ENCODE data around the gene MRFAP1.
"Not testable (repeated sequence)": the region's sequence is repeated elsewhere in the genome, so short reads cannot be mapped to it uniquely, and the experiment has no call there.

The MRFAP1 gene

DNA sequence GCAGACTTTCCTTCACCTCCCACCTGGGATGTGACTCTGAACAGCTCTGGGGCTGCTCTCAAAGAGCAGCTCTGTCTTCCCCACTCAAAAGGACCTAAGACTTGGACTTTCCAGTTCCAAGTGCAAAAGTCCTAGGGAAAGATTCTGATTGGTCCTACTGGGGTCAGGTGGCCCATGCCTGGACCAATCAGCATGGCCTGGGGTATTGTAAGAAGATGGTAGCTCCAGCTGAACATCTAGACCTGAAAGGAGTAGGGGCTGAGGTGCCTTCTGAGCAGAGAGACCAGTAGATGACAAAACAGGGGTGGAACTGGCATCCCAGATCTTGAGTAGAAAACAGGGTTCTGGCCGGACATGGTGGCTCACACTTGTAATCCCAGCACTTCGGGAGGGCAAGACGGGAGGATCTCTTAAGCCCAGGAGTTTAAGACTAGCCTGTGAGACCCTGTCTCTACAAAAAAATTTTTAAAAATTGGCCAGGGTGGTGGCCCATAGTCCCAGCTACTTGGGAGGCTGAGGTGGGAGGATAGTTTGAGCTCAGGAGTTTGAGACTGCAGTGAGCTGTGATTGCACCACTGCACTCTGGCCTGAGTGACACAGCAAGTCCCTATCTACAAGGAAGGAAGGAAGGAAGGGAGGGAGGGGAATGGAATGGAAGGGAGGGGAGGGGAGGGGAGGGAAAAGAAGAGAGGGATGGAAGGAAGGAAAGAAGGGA is 27.4 kb upstream of the MRFAP1 start:
- FAIRE-seq = no peak

GRCh38 chr4:6613676-6614651 is 26.5 kb upstream of the MRFAP1 start:
- no peak for FAIRE-seq

GRCh38 chr4:6614701-6615230 is 25.7 kb upstream of the MRFAP1 start:
- no peak for FAIRE-seq

DNA sequence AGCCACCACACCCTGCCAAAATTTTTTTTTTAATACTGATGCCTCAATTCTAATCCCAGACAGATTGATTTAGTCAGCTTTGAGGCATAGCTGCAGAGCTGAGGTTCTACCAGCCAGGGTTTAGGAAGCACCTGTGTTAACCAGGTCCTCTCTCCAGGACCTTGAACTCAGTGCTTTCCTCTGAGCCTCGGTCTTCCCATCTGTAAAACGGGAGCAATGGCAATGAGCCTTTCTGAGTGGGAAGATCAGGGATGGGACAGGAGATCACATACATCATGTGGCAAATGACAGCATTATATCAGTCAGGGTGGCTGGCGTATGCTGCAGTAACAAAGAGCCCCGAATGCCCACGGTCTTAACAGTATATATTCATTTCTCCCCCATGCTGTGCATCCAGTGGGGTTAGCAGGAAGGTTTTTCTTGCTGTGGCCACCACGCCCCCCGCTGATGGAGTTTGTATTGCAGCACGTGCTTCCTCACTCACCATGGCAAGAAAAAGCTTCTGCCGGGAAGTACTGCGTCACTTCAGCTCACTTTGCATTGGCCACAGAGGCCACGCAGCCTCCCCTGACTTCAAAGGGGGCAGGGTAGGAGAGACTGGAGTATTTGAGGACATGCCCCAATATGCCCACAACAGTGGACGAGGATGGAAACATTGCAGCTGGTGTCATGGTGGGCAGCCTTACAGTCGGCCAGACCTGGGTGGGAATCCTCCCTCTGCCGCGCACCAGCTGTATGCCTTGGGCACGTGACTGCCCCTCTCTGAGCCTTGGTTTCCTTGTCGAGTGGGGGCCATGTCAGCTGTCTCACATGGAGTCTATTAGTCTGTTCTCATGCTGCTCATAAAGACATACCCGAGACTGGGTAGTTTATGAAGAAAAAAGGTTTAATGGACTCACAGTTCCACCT is 24.1 kb upstream of the MRFAP1 start:
- no peak for FAIRE-seq

DNA sequence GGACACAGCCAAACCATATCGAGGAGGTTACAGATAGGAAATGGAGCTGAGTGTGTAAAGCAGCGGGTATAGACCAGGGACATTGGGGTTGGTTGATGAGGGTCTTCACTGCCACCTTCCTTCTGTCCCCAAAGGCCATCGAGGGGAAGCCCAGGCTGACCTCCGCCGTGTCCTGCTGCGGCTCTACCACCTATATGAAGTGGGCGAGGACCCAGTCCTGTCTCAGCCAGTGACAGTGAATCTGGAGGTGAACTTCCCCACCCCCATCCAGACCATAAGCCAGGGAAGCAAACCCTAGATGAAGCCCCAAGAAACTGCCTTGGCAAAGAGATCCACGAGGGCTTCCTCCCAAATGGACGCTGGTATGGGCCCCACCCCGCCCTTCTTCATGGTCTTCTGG is 23.2 kb upstream of the MRFAP1 start:
- FAIRE-seq = no peak

- FAIRE-seq = no peak
These were observed 21.9 kb upstream of the MRFAP1 start for GRCh38 chr4:6618386-6619115.

DNA sequence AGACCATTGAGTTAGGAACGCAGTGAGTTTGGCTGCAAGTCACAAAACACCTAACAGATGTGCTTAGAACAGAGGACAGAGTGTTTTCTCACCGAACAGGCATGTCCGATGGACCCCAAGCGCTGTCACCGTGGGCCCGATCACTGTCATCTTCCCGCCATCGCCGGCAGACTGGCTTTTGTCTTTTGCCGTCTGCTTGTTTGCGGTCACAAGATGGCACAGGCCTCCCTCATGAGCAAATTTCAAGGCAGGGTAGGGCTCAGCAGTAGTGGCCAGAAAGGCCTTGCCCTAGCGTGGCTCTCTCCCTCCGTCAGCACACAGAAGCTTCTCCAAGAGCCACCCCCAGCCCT is 21.4 kb upstream of the MRFAP1 start:
- no peak for FAIRE-seq

GRCh38 chr4:6619466-6620255 is 20.8 kb upstream of the MRFAP1 start:
- no peak for FAIRE-seq

DNA sequence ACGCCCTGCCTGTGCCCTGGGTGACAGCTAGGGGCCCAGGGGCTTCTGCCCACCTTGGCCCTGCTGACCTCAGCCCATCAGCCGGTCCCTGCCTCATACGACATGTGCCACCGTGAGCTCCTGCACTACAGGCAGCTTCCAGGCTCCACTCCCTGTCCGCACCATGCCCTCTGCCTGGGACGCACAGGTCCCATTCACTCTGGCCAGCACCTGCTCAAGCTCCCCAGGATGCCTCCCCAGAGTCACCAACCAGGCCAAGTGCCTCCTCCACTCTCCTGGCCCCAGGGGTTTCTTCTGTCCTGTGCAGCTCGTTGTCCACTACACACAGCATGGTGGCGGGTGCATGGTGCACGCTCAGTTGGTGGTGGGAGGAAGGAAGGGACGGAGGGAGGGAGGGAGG is 20.2 kb upstream of the MRFAP1 start:
- no peak for FAIRE-seq

DNA sequence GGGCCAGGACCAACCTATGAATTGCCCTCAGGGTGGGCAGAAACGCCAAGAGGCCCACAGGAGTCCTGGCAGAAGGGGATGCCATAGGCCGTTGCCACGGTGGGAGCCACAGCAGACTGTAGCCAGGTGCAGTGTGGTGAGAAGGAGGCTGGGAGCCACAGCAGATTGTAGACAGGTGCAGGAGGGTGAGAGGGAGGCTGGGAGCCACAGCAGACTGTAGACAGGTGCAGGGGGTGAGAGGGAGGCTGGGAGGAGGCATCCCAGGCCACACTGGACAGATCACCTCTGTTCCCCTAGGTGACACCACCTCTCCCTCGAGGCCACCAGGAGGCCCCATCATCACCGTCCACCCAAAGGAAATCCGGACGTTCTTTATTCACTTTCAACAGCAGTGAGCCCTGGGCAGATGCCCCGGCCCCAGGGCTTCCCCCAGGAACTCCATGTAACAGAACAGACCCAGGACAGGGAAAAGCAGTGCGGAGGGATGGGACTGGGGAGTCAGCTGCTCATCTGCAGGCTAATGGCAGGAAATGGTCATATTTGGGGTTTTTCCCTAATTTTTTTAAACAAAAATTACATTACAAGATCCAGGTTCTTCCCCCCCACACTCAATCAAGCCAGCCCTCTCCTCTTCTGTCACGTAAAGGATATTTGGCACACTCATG is 19.5 kb upstream of the MRFAP1 start:
- no peak for FAIRE-seq

DNA sequence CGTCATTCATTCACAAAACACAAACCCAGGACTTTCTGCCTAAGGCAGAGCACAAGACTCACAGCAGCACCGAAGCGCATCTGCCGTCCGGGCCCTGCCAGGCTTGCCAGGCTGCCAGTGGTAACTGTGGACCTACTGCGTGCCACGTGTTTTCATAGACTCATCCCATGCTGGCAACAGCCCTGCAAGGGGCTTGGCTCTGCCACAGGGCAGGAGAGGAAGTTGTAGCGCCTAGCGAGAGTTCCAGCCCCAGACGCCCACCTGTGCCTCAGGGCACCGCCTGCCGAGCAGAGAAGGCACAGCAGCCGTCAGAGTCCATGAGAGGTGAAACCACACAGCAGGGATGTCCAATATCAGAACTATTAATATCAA is 18.9 kb upstream of the MRFAP1 start:
- FAIRE-seq = no peak

DNA sequence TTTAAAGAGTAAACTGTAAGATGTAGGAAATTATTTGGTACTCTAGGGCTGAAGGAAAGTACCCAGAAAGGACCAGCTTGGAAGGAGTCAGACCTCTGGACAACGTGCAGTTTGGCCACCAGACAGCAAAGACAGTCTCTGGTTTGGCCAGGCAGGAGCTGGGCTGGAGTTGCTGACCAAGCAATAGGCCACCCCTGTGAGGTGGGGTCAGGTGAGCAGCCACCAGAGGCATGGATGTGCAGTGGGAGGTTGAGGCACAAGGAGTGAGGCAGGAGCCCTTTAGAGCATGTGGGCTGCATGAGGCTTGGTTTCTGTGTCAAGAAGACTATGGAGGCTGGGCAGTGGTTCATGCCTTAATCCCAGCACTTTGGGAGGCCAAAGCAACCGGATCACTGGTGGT is 17.7 kb upstream of the MRFAP1 start:
- FAIRE-seq = no peak

- no peak for FAIRE-seq
These were observed 15.2 kb upstream of the MRFAP1 start for GRCh38 chr4:6625256-6625655.

- FAIRE-seq = no peak
These were observed 14.4 kb upstream of the MRFAP1 start for GRCh38 chr4:6626066-6626465.

- no peak for FAIRE-seq
These were observed 12.7 kb upstream of the MRFAP1 start for GRCh38 chr4:6627832-6628231.

DNA sequence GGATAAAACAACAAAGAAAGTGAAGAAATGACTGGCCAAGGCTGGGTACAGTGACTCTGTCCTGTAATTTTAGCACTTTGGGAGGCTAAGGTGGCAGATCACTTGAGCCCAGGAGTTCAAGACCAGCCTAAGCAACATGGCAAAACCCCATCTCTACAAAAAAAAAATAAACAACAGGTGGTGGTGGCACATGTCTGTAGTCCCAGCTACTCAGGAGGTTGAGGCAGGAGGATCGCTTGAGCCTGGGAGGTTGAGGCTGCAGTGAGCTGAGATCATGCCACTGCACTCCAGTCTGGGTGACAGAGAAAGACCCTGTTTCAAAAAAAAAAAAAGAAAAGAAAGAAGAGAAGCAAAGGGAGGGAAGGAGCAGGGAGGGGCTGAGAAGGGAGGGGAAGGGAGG is 12.0 kb upstream of the MRFAP1 start:
- not testable (repeated sequence) for FAIRE-seq

GRCh38 chr4:6632125-6632524 is 8.4 kb upstream of the MRFAP1 start:
- FAIRE-seq = no peak

DNA sequence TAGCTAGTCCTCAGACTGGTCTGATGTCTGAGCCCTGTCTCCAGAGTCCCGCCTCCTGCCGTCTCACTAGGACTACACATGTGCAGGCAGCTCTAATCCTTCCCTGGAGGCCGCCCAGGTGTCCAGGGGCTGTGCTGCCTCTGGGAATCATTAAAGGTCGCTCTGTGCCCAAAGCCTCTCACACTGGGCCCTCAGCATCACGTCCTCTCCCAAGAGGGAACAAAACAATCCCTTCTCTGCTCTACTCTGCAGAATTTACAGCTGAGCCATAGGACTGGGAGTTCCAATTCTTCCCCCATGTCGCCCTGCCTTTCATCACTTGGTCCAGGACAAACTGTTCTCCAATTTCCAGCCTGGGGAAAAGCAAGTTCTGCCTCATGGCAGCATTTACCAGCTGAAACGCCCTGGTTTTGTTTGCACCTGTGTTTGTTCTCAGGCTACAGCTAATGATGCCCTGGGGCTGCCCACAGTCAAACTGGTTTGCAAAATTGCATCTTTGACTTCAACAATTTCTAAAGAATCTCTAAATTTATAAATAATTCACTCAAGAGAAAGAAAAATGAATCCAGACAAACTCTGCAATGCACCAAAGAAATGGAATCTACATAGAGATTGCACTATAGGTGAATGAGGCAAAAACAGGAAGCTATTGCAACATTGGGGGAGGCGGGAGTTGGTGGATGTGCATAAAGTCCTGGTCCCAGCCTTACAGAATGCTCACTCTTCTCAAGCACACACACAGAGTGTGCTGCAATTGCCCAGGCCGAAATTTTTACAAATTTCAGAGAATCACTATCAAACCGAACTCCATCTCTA is 7.2 kb upstream of the MRFAP1 start:
- FAIRE-seq = no peak

DNA sequence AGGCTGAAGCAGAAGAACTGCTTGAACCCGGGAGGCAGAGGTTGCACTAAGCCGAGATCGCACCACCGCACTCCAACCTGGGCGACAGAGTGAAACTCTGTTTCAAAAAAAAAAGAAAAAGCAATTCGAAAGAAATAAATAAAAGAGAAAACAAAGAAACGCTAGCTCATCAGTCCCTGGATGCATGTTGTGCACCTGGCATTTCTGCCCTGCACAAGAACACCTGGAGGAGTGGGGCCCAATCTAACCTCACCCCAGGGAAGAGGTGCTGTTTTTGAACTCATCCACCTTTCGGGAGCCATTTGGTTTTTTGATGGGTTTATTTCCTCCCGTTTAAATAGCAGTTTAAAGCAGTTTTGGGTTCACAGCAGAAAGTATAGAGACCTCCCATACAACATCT is 5.7 kb upstream of the MRFAP1 start:
- no peak for FAIRE-seq

DNA sequence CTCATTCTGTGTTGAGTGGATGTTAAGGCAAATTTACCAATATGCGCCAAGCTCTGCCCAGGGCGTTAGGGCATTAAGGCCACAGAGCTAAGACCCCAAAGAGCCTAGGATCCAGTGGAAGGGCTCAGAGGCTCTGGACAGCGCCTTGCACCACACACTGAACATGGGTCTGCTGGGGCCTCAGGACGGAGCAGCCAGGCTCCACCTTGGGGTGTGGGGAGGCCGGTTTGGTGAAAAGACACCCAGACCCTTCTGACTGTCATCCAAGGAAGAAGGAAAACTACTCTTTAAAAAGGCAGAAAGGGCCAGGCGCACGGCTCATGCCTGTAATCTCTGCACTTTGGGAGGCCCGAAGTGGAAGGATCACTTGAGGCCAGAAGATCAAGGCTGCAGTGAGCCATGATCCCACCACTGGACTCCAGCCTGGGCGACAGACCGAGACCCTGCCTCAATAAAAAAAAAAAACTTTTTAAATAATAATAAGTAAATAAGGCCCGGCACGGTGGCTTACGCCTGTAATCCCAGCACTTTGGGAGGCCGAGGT is 1.3 kb upstream of the MRFAP1 start:
- FAIRE-seq = no peak
